NCI-H1436 (cell line): ENCODE results near the gene PARD3B.

ENCODE experiments used
- DNase-seq: peaks from one replicate; lab custom pipeline; 2025; lab: John Stamatoyannopoulos, UW

PARD3B gene

DNA sequence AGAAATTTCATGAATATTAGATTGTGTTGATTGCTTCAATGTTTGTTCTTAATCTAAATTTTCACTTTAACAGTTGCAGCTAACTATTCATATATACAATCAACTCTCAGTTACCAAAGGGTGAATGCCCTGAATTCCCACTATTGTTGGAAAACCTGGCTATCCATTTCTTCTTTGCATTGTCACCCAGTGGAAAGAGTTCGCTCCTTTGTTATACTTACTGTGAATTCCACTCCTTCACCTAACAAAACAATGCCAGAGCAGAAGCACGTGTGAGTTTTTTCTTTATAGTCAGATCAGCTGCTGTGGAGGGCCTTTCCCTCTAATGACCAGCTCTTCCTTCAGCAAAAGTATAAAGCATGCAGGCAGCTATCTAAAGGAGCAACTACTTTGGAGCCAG lies 727.9 kb downstream of the PARD3B start:
- no peak for DNase-seq

DNA sequence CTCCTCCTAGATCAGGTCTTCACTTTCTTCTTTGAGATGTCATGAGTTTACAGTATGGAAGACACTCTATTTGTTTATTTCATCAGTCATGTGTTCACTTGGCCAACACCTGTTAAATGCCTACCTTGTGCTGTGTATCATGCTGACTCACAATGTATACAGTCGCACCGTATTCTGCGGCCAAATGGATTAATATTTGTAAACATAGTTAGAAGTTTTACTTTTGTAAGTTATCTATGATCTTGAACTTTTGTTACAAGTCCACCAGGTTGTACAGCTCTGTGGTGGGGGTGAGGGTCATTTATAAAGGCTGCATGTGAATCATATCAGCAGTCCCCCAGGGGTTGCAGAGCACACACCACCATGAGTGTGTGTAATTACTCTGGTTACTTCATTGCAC lies 728.4 kb downstream of the PARD3B start:
- no peak for DNase-seq

DNA sequence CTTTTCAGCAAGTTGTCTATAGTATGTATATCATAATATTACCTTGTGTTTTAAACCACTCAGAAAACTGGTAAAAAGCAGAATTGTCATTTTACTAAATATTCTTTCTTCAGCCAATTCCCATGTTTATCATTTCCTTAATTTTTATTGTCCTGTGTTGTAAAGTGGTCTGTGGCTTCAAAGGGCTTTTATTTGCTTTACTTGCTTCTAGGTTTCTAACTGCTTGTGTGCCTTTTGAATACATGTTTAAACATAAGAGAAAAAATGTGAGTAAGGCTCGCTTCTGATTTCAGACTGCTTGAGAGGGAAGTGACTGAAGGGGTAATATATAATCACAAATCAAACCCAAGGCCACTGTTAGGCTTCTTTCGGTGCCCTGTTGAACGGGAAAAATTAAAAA lies 729.5 kb downstream of the PARD3B start:
- DNase-seq: no peak

DNA sequence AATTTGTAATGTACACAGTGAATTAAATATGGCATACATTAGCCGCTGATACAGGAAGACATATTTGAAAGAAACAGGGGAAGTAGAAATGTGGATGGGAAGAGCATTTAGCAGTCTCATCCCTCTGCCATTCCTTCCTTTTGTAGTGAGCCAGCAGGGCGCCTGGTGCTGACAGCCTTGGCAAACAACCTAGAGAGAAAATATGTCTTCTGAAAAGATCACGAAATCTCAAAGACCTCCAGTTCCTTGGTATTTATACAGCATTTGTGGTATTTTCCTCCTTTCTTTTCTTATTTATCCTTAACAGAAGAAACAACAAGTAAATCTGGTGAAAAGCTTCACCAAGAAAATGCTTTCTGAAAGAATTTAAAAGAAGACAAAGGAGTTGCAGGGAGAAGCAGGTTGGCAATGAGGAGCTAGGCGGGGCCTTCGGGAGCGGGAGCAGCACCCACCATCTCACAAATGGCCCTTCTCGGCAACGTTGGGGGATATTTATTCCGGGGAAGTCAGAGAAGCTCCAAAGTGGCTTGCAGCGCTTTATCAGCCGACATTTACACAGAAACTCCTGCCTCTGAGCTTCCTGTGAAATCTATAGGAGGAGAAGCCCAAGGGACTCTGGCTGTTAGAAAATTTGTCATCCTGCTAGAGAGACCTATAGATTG lies 731.0 kb downstream of the PARD3B start:
- DNase-seq: no peak

DNA sequence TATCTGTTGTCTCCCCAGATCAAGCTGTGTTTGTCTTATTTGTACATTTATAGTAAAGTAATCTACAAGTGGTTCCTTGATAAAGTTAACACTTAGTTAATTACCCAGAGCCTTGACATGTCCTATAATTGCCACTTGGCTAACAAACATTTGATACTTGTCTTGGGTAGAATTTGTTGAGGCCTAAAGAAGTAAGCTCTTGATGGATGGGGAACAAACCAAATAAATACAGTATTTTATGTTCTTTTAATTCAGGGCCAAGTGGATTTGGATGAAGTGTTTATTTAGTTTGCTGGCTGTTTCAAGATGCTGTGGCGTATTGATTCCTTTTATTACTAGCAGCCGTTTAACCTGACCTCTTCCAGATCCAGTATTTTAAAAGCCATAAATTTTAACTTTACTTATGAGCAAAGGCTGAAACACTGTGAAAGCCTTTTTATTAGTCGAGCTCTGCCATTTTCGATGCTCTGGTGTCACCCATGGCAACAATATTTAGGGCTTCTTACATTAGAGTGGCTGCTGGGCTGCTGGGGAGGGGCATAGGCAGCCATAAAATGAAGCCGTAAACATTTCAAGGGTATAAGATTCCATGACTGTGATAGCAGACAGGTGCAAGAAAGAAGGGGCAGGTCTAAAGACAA lies 735.4 kb downstream of the PARD3B start:
- DNase-seq: peak; percentile 37

DNA sequence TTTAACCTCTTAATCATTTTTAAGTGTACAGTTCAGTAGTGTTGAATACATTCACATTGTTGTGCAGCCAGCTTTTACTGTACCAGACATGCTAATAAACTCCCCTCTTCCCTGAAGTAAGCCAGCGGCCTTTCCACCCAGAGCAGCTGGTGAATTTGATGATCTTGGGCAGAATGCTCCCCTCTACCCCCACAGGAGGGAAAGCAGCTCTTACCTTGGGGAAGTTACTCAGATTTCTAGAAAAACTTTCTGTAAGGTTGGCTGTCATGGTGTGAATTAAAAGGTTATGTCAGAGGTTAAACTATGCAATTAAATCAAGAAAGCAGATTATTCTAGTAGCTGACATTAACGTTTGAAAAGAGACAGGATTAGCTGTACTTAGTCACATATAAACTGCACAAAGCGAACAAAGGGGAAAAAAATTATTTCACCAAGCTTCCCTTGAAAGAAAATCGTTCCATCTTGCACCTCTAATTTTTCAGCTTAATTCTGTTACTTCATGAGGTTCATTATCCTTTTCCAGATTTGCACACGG lies 738.5 kb downstream of the PARD3B start:
- DNase-seq: no peak

DNA sequence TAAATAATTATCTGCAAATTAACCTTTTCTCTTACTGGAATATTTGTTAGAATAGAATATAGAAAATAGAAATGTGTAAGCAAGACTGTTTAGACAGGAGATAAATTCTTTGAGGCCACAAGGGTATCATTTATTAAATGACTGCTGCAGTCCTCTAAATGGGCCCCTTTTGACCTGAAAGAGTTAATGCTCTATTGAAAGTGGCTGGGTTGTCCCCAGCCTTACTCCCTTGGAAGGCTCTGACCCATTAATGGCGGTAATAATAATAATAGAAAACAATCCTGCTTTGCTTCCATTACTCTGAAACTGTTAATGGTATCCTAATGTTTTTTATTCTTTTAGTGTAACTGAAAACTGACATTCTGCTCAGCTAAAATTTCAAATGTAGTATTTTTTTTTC lies 739.1 kb downstream of the PARD3B start:
- DNase-seq: no peak

DNA sequence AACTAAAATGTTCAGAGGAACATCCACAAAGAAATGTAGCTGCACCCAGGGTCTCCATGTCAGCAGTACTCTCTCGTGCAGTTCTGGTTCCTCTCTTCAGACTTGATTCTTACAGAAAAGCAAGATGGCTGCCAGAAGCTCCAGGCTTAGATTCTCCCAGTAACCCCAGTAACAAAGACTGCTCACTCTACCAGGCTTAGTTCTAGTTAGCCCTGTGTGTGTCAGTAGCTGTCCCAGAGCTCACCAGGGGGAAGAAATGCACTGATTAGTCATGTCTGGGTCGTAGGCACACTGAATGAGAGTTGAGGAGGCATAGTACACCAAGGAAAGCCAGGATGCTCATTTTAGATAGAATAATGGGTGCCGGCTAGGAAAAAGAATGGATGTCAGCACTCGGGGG lies 742.0 kb downstream of the PARD3B start:
- DNase-seq: no peak

DNA sequence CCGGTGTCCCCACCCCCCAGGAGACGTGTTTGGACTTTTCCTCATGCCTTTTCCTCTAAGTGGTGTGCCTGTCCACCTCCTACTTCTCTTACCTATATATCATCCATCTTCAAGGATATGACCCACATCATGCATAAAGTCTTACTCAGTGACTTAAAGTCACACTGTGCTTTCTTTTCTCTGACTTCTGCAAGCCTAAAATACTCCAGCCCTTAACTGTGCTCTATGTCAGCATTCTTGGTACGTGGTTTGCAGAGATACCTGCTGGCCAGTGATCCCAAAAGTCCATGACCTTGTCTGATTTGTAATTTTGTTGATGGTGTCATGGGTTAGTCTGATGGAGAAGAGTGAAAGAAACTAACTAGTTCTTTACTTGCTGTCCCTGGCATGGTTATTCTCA lies 743.4 kb downstream of the PARD3B start:
- no peak for DNase-seq

DNA sequence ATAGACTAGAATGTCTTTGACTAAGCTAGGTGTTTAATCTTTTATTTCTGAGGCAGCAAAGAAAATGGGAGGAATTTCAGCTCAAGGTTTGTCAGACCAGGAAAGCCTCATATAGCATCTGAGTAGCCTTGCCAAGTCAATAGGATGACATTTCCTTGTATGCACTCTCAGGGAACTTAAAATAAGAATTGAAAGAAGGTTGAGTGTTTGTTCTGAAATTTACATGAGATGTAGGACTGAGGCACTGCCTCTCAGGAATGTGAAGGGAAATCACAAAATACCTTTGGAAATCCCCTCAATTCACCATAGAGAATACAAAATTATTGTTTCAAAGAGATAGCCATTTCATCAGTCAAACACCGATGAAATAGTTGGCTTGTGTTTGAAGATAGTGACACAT lies 745.0 kb downstream of the PARD3B start:
- DNase-seq: no peak

DNA sequence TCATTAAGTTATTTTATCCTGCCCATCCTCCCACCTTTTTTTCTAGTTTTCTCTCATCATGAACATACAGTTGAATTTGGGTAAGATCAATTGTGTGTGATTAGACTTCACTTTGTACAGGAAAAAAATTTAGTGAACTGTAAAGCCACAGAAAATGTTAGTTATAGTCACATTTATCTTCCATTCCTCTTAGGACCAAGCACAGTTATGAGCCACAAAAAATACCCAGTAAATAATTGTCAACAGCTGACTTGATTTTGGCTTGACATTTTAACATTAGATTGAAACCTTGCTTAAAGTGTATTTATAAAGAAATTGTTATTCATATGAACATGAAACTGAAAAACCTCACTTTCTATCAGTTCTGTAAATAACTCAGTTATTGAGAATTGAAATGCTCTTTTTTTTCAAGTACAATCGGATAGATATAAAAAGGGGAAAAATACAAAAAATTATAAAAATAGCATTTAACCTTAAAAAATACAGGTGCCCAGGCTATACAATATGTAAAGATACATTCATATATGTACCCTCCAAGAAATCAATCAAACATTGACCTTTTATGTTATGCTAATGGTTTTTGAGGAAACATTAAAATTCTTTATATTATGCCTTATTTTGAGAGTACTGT lies 747.5 kb downstream of the PARD3B start:
- DNase-seq: no peak

DNA sequence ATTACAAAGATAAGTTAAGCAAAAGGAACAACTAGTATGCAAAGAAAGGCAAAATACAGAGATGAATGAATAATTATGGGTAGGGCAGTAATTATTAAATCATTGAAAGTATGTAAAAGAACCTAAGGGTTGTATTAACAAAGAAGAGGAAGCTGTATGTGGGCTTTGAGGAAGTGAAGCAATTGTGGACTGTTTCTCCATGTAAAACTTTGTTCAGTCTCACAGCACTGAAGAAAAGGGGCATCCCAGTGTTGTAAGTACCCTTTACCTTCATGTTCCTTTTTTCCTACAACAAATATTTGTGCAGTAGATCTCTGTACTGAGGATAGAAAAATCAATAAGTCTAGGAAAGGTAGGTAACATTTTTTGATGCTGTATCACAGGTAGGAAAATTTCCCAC lies 748.3 kb downstream of the PARD3B start:
- DNase-seq: no peak

DNA sequence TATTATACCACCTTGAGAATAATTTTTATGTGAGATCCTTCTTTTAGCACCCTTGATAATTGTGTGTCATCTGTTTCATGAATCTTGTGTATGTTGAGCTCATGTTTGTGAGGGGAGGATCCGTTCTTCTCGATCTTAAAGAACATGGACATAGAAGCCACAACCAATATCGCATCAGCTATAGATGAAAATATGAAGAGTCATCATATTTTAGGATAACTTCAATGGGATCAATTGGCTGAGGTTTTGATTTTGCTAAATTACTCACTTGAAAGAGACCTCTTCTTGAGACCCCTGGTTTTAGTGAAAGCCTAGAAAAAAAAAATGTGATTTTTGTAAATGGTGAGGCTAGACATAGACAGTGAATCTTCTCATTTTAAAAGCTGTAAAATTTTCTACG lies 751.7 kb downstream of the PARD3B start:
- DNase-seq: no peak

DNA sequence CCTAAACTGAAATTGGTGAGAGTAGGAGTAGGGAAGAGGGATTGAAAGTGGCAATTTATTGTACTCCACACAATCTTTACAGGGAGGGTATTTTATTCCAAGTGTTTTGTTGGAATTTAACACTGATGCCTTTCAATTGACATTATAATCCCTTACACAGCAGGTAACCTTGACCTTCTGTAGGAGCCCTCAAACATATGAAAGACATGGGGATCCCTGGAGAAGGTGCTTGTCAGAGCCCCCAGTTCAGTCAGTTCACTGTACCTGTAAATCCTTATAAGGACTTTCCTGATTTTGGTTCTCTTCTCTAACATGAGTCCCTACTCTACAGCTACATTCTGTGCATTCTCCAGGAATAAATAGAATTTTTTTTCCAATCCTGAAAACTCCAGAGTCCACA lies 752.1 kb downstream of the PARD3B start:
- DNase-seq: no peak

DNA sequence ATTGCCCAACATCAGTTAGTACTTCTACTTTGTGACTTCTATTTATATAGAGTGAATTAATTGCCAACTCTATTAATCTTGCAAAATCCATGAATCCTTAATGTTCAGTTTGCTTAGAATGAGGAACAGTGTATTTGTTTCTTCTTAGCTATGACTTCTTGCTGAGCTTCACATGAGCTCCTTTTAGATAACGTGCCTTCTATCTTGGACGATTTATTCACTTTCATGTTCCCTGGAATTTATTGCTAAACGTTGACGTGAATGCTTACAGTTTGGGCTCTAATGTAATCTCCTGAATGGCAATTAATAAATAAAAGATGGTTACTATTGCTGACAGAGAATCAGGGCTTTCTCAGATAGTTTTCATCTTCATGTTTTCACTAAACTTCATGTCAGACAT lies 752.6 kb downstream of the PARD3B start:
- DNase-seq: no peak

DNA sequence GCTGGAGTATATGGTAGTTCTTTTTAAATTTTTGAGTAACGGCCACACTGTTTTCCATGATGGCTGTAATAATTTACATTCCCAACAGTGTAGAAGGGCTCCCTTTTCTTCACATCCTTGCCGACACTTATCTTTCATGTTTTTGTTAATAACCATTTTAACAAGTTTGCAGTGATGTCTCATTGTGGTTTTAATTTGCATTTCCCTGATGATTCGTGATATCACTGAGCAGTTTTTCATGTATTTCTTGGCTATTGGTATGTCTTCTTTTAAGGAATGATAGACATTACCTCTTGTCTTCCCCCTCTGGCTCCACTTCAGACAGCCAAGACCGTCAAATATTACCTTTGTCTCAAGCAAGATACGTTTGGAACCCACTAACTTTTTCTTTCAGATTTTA lies 765.9 kb downstream of the PARD3B start:
- DNase-seq: no peak

DNA sequence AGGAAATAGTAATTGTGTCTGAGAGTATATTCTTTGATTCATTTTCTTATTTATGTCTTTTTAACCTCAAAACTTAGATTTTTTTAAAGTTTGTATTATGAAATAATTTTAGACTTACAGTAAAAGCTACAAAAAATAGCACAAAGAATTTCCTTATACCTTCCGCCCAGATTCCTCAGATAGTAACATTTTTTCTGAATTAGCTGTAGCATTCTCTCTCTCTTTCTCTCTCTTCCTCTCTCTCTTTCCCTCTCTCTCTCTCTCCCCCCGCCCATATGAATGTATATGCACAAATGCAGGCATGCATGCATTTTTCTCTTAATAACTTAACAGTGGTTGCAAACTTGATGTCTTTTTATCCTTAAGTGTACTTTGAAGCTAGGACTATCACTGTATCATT lies 776.0 kb downstream of the PARD3B start:
- no peak for DNase-seq

DNA sequence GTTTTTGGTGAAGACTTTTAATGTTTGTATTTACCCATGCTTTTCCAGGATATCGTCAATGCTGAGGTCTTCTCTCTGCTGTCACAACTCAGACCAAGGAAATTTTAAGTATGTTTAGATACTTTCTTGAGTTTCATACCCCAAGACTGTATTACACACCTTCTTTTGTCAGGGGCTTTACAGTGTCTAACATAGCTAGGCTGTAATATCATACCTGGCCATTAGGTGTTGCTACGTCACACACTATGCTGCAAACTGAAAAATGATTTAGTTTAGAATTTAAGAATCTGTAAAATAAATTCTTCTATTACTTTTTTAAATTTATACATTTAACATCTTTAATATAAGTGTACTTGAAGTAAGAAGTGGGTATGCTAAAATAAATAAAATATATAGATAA lies 778.7 kb downstream of the PARD3B start:
- no peak for DNase-seq

DNA sequence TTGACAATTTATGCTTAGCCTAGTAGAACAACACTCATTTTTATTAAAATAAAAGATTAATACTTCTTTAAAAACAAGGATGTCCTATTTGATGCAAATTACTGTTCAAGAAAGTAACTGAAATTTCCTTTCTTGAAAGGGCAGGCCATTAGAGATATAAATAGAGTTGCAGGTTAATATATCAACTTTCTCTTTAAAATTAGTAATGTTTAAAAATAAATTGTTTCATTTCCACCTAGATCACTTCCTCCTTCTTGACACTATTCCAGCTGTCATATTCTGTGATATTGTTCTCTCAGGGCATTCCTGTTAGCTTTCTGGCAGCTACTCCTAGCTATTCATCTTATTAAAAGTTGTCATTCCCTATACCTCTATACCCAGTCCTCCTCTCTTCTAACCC lies 779.1 kb downstream of the PARD3B start:
- DNase-seq: no peak

DNA sequence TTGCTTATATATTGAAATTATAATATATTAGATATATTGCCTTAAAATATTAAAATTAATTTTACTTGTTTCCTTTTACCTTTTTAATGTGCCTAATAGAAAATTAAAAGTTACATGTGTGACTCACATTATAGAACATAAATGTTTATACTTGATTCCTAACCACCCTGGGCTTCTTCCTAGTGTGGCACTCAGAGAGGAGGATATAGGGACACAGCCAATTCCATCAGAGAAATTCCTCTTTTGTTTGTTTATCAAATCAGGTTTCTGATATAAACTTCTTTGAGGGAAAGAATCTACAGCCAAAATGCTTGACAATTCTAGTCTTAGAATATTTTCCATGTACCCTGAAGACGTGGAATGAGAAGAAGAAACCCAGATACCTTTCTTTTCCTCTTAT lies 788.1 kb downstream of the PARD3B start:
- no peak for DNase-seq

DNA sequence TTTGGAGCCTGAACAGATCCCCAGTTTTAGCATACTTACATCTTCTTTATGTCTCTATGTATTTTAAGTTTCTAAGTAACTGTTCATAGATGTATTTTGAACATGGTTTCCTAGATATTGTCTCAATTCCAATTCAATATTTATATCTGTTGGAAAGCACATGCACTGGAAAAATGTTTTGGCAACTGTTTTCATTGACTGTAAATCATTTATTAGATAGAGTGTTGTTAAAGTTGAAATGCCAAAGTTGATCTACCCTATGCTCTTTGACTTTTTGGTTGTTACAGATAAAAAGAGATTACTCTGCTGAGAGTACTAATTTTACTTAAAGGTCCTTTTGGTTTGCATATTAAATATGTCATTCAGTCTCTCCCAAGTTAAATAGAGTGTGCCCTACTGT lies 792.0 kb downstream of the PARD3B start:
- DNase-seq: no peak

DNA sequence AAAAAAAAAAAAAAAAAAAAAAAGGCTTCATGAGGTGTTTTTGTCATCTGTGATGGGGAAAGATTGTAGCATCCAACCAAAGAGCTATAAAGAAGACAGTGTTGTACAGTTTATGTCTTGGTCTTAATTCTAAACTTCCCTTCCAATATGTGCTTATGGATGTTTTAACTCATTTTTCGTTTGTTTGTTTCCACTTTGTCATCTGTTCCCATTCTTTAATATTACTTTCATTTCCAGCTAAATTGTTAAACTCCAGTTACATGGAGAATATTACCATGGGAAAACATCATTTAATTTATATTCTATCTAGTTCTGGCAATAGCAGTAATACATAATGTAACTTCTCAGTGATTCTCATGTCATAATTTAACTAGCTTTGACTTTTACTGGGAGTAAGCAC lies 792.9 kb downstream of the PARD3B start:
- DNase-seq: no peak

DNA sequence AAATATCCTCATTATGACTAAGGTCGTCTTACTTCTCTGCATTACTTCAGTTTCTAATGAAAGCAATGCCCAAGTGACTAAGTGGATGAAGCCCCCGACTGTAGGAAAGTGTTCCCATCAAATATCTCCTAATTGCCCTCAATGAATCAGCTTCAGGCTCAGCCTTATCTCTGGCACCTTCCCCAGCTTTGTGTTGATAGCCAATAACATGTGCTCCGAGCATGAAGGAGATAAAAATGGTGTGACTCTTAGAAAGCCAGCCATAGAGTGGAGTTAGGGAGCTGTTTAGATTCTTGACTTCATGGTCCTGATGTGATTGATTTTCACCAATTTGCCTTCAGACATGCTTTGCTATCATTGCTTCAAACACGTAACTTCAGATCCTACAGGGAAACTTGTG lies 797.8 kb downstream of the PARD3B start:
- DNase-seq: no peak

DNA sequence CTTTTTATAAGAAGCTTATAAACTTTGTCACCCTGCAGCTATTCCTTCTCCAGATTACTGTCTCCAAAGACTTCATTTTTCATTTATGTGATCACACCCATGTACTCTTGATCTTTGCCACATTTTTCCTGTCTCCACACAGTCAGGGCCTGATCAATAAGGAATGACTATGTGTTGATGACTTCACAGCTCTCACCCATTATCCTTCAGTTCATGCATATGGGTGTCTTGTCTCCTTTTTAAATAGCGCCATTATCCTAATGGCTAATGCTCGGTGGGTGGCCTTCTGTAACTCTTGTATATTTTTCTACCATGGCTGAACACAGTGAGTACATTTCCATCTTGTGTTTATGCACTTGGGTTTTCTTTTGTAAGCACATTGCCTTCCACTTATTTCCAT lies 801.4 kb downstream of the PARD3B start:
- DNase-seq: no peak
